Smooth muscle cell (in vitro differentiated cells): ENCODE measurements around the gene MSTN. TPM values are rescaled to one million over a fixed set of nuclear protein-coding genes. Genes with fewer than 3 reads are reported as not detected.
A peak's percentile ranks its signal among the peaks of the same experiment; 100 is the strongest.
"Not testable (repeated sequence)": the region's sequence is repeated elsewhere in the genome, so short reads cannot be mapped to it uniquely, and the experiment has no call there.

Experiments
- DNase-seq: peaks from one replicate; lab custom pipeline; 2025; ENCODE audit not compliant: unreplicated experiment; lab: John Stamatoyannopoulos, UW
- H2AFZ ChIP-seq: fragments of 200-600 bp; sonication (generic); 2 replicates; pipeline ENCODE4 v1.6.0; 2016; ENCODE audit warnings: antibody characterized with exemption, low read depth, mild to moderate bottlenecking
- H3F3A ChIP-seq: fragments of 200-600 bp; sonication (generic); 2 replicates; pipeline ENCODE4 v1.6.0; 2017; ENCODE audit warnings: antibody characterized with exemption, low read depth
- H3K27ac ChIP-seq: fragments of 200-600 bp; sonication (generic); 2 replicates; pipeline ENCODE4 v1.5.1; 2016; ENCODE audit warnings: low read depth, mild to moderate bottlenecking
- H3K27me3 ChIP-seq: fragments of 200-600 bp; sonication (generic); 2 replicates; pipeline ENCODE4 v1.6.1; 2016; ENCODE audit warnings: low read depth, mild to moderate bottlenecking
- H3K36me3 ChIP-seq: fragments of 200-600 bp; sonication (generic); 2 replicates; pipeline ENCODE4 v1.5.1; 2016; ENCODE audit warnings: low read depth
- H3K4me1 ChIP-seq: fragments of 200-600 bp; sonication (generic); 2 replicates; pipeline ENCODE4 v1.5.1; 2016; ENCODE audit warnings: low read depth
- H3K4me2 ChIP-seq: fragments of 200-600 bp; sonication (generic); 2 replicates; pipeline ENCODE4 v1.6.0; 2016; ENCODE audit warnings: mild to moderate bottlenecking
- H3K4me3 ChIP-seq: fragments of 200-600 bp; sonication (generic); 2 replicates; pipeline ENCODE4 v1.5.1; 2016; ENCODE audit warnings: mild to moderate bottlenecking
- H3K79me2 ChIP-seq: fragments of 200-600 bp; sonication (generic); 2 replicates; pipeline ENCODE4 v1.6.0; 2016; ENCODE audit warnings: low read depth, mild to moderate bottlenecking
- H3K9ac ChIP-seq: fragments of 200-600 bp; sonication (generic); 2 replicates; pipeline ENCODE4 v1.6.0; 2016; ENCODE audit warnings: low read depth
- H3K9me3 ChIP-seq: fragments of 200-600 bp; sonication (generic); replicated peaks from 2 replicates; pipeline ENCODE4 v1.5.1; 2016; ENCODE audit warnings: low read depth
- H4K20me1 ChIP-seq: fragments of 200-600 bp; sonication (generic); 2 replicates; pipeline ENCODE4 v1.6.0; 2016; ENCODE audit warnings: low read depth
- CTCF ChIP-seq: fragments of 200-600 bp; sonication (generic); IDR thresholded peaks from 2 replicates; pipeline ENCODE4 v1.5.1; 2017; ENCODE audit warnings: borderline replicate concordance, mild to moderate bottlenecking, antibody characterized with exemption; ENCODE audit not compliant: insufficient read depth, poor library complexity, severe bottlenecking
- WGBS: methylation state at CpG from one replicate; pipeline ENCODE4 v1.1.7; 2016; ENCODE audit warnings: low lambda C conversion rate; 5-methylcytosine and 5-hydroxymethylcytosine counted together
- polyA plus RNA-seq: library from polyadenylated mRNA; unstranded; fragments of >200 nt; fragmentation: Nextera tagmentation; extraction: Ambion mirVana; gene quantifications from 2 replicates; pipeline ENCODE4 v1.2.1, GENCODE V29; 2016
- total RNA-seq: library from RNA; depleted of rRNA; stranded (reverse); fragments of >200 nt; gene quantifications from 2 replicates; pipeline ENCODE4 v1.2.3, GENCODE V29; 2014

Gene MSTN
- total and polyA plus RNA-seq, 2 experiments from 2014 or later: 0.09 TPM; not detected in 1

- Histone ChIP-seq H3K27me3 (peaks cover 61% of the 10 kb centered on the region), H3K36me3 (no peaks in the 10 kb centered on the region), H3K9ac (no peak overlapping the region), H3K4me2 (no peak overlapping the region), H3K4me3 (no peak overlapping the region), H3F3A (no peaks in the 10 kb centered on the region), H3K79me2 (no peaks in the 10 kb centered on the region), H3K27ac (no peak overlapping the region), H4K20me1 (no peaks in the 10 kb centered on the region), H3K4me1 (no peaks in the 10 kb centered on the region), H2AFZ (no peak overlapping the region), H3K9me3 (no peaks in the 10 kb centered on the region)
- TF ChIP-seq CTCF: no peak
- 50% methylated on average over 1 of the region's 1 CpG for WGBS
- no peak for DNase-seq
These were observed 30.4 kb downstream of the MSTN start for GRCh38 chr2:190031969-190032618.

- H4K20me1 ChIP-seq: no peaks in the 10 kb centered on the region
- H2AFZ ChIP-seq: no peak overlapping the region
- H3F3A ChIP-seq: no peaks in the 10 kb centered on the region
- no peaks in the 10 kb centered on the region for H3K4me1 ChIP-seq
- no peak overlapping the region for H3K27ac ChIP-seq
- H3K79me2 ChIP-seq: no peaks in the 10 kb centered on the region
- no peaks in the 10 kb centered on the region for H3K36me3 ChIP-seq
- H3K9me3 ChIP-seq: no peaks in the 10 kb centered on the region
- H3K4me3 ChIP-seq: no peak overlapping the region
- WGBS: 40% methylated on average over 5 of the region's 5 CpGs
- peaks cover 32% of the 10 kb centered on the region for H3K27me3 ChIP-seq
- TF ChIP-seq CTCF: peak; percentile 58
- H3K4me2 ChIP-seq: no peak overlapping the region
- no peak for DNase-seq
- no peak overlapping the region for H3K9ac ChIP-seq
These were observed 38.7 kb downstream of the MSTN start for GRCh38 chr2:190023860-190024259.

- Histone ChIP-seq H3K27ac (no peak overlapping the region), H3K36me3 (no peaks in the 10 kb centered on the region), H3F3A (no peaks in the 10 kb centered on the region), H4K20me1 (no peaks in the 10 kb centered on the region), H3K4me3 (no peak overlapping the region), H3K79me2 (no peaks in the 10 kb centered on the region), H3K9me3 (no peaks in the 10 kb centered on the region), H3K27me3 (peaks cover 11% of the 10 kb centered on the region), H2AFZ (no peak overlapping the region), H3K9ac (no peak overlapping the region), H3K4me2 (no peak overlapping the region), H3K4me1 (no peaks in the 10 kb centered on the region)
- TF ChIP-seq CTCF: no peak
- DNase-seq: no peak
These were observed 41.8 kb downstream of the MSTN start for GRCh38 chr2:190020720-190021119.

- no peak for TF ChIP-seq CTCF
- no peaks in the 10 kb centered on the region for H3K9me3 ChIP-seq
- 86% methylated on average over 1 of the region's 1 CpG for WGBS
These were observed 44.7 kb downstream of the MSTN start for GRCh38 chr2:190017837-190018236.

GRCh38 chr2:190015969-190016368, 46.6 kb downstream of the MSTN start:
- not testable (repeated sequence) for H3K27ac ChIP-seq, H3K79me2 ChIP-seq, H2AFZ ChIP-seq, H3K4me2 ChIP-seq, H3K4me3 ChIP-seq, DNase-seq, H3K9me3 ChIP-seq, H3K4me1 ChIP-seq, H3K9ac ChIP-seq, H3K27me3 ChIP-seq, H3F3A ChIP-seq, H3K36me3 ChIP-seq, H4K20me1 ChIP-seq
- WGBS: 88% methylated on average over 1 of the region's 1 CpG

More at GRCh38 chr2:190017837-190018236, 44.7 kb downstream of the MSTN start:
- Histone ChIP-seq H3K36me3 (no peaks in the 10 kb centered on the region), H2AFZ (no peak overlapping the region), H3K27me3 (peaks cover 7% of the 10 kb centered on the region), H3F3A (no peaks in the 10 kb centered on the region), H3K4me1 (no peaks in the 10 kb centered on the region), H4K20me1 (no peaks in the 10 kb centered on the region), H3K4me3 (no peak overlapping the region), H3K79me2 (no peaks in the 10 kb centered on the region), H3K27ac (no peak overlapping the region), H3K4me2 (no peak overlapping the region), H3K9ac (no peak overlapping the region)
- no peak for DNase-seq
